ENCODE measurements around the gene TBC1D1.
A peak's percentile ranks its signal among the peaks of the same experiment; 100 is the strongest.

The TBC1D1 gene

DNA sequence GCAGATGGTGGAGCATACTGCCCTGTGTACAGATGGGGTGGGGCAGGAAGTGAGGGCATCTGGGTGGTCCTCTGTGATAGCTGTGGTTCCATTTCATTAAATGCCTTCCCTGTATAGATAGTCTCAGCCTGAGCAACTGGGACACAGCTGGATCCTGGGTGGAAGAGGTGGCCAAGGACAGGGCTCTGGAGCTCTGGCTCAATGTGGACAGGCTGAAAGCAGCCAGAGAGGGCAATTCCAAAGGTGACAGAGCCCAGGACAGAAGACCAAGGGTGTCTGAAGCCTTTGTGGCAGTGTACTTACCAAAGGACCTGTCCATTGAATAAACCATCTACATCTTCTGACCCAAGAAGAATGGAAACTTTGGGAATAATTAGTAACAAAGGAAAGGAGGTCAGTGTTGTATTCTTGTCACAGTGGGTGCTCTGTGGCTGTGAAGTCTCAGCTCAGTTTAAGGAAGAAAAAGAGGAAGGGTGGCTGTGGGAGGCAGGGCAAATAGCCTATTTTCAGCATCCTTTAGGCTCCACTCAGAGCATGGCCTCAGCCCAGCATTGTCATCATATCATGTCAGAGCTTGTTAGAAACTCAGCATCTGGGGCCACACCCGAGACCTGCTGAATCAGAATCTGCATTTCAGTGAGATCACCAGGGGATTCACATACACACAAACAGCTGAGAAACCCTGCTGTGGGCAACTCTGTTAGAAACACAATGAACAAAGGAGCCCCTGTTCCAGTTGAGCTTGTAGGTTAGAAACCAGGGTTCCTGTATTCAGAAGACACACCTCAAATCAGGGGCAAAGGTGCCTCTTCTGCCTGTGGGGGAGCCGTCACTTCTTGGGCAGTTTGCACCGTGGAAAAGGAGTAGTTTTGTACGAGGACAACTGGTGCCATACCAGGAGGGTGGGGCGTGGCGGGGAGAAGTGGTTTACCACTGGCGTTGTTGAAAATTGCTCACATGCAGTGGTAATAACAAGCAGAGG lies 237.9 kb downstream of the TBC1D1 start:
- WGBS, 2 experiments (ENCODE audit: insufficient coverage in 2 of 2): 59 to 76% methylated on average over 5 to 7 of the region's 7 CpGs
- Histone ChIP-seq H3K4me1 (ENCODE audit: control insufficient read depth, insufficient read depth, low read length, poor library complexity, severe bottlenecking) (peaks cover 35% of the 10 kb centered on the region), H3K27ac (ENCODE audit: low read depth, low read length, severe bottlenecking) (peak overlapping the region; percentile 11)

DNA sequence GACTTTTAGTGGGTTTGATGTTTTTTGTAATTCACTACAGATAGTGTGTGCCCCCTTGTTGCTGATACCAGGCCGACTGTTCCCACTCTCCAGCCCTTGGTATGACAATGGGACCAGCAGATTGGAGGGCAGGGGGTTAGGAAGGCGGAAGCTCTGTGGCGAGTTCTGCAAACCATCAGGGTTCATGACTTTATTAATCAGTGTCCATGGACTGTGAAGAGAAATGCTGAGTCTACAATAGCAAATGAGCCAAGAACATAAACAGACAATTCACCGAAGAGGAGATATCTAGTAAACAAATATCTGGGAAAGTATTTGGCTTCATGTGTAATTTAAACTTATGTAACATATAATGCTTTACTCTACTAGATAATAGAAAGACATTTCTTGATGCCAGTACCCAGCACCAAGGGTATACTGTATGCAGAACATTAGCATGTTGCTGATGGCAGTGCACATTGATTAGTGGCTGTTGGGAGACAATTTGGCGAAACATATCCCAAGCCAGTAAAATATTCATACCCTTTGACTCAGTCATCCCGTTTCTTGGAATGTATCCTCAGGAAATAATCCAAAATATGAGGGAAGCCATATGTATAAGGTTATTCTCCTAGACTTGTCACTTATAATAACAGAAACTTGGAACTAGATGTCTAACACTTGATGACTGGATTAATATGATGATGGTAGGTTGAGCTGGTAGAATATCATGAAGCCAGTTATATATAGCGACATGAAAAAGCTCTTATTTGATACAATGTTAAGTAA lies 238.8 kb downstream of the TBC1D1 start:
- Histone ChIP-seq H3K4me3 (ENCODE audit: extremely low read depth, insufficient read depth, low read length, poor library complexity, severe bottlenecking) (no peak overlapping the region), H3K27ac (ENCODE audit: low read depth, low read length, severe bottlenecking) (peak overlapping the region; percentile 11), H3K36me3 (ENCODE audit: control insufficient read depth, insufficient read depth, low read length) (peaks cover 50% of the 10 kb centered on the region), H3K9me3 (ENCODE audit: control insufficient read depth, low read length) (no peaks in the 10 kb centered on the region), H3K4me1 (ENCODE audit: control insufficient read depth, insufficient read depth, low read length, poor library complexity, severe bottlenecking) (peaks cover 39% of the 10 kb centered on the region)
- 85 to 96% methylated on average over 4 of the region's 7 CpGs for WGBS, 2 experiments (ENCODE audit: insufficient coverage in 2 of 2)

More for the DNA sequence above, 237.9 kb downstream of the TBC1D1 start:
- Histone ChIP-seq H3K4me3 (ENCODE audit: extremely low read depth, insufficient read depth, low read length, poor library complexity, severe bottlenecking) (no peak overlapping the region), H3K36me3 (ENCODE audit: control insufficient read depth, insufficient read depth, low read length) (peaks cover 43% of the 10 kb centered on the region), H3K9me3 (ENCODE audit: control insufficient read depth, low read length) (no peaks in the 10 kb centered on the region)

DNA sequence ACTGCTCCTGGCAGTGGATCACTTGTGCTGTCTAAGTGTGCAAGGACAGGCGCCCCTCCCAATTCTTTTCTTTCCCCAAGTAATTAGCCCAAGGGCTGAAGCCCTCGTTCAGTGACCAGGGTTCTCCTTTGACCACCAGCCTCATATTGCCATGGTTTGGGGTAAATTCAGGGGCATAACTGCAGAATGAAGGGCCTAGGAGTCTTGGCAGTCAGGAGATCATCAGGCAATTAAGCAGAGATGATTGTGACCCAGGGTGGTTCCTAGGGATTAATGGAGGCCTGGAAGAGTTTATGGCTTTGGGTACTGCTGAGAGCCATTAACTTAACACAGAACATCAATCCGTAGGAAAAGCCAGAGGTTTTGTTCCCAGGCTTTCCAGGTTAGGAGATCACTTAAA lies 240.0 kb downstream of the TBC1D1 start:
- Histone ChIP-seq H3K4me3 (ENCODE audit: extremely low read depth, insufficient read depth, low read length, poor library complexity, severe bottlenecking) (no peak overlapping the region), H3K9me3 (ENCODE audit: control insufficient read depth, low read length) (no peaks in the 10 kb centered on the region), H3K36me3 (ENCODE audit: control insufficient read depth, insufficient read depth, low read length) (peaks cover 42% of the 10 kb centered on the region), H3K27ac (ENCODE audit: low read depth, low read length, severe bottlenecking) (peak overlapping the region; percentile 95), H3K4me1 (ENCODE audit: control insufficient read depth, insufficient read depth, low read length, poor library complexity, severe bottlenecking) (peaks cover 39% of the 10 kb centered on the region)
- WGBS, 2 experiments (ENCODE audit: insufficient coverage in 2 of 2): 78% methylated on average over 1 of the region's 3 CpGs; no CpG with 5 or more reads in 1 of the 2 experiments

DNA sequence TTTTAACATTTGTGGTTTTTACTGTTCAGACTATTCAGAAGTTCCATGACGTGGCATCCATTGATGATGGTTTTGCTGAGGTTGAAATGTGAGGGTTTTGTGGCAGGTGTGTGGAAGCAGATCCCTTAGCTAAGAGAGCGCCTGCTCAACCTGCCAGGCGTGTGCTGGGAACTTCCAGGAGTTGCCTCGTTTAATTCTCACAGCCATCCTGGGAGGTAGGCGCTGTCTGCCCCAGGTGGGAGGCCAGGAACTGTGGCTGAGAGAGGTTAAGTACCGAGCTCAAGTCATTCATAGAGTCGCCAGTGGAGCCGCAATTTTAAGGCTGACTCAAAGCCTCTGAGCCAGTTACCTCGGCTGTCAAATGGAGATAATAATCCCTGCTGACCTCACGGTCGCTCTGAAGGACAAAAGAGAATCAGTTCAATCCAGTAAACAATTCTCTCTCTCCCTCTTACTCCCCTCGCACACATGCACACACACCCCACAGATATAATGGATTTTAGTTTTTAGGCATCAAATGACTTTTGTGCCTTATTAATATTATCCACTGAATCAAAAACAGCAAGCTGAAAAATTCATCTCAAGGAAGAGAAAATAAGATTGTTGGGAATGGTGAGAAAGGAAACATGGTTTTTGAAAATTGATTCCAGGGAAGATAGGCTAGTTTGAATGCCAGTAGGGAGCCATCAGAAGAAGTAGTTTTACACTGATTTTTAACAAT lies 240.6 kb downstream of the TBC1D1 start:
- no peaks in the 10 kb centered on the region for H3K9me3 ChIP-seq (ENCODE audit: control insufficient read depth, low read length)
- H3K4me3 ChIP-seq (ENCODE audit: extremely low read depth, insufficient read depth, low read length, poor library complexity, severe bottlenecking): no peak overlapping the region
- H3K4me1 ChIP-seq (ENCODE audit: control insufficient read depth, insufficient read depth, low read length, poor library complexity, severe bottlenecking): peaks cover 39% of the 10 kb centered on the region
- H3K36me3 ChIP-seq (ENCODE audit: control insufficient read depth, insufficient read depth, low read length): peaks cover 42% of the 10 kb centered on the region
- H3K27ac ChIP-seq (ENCODE audit: low read depth, low read length, severe bottlenecking): peak overlapping the region; percentile 95
- 33 to 46% methylated on average over 8 to 9 of the region's 12 CpGs for WGBS, 2 experiments (ENCODE audit: insufficient coverage in 2 of 2)

DNA sequence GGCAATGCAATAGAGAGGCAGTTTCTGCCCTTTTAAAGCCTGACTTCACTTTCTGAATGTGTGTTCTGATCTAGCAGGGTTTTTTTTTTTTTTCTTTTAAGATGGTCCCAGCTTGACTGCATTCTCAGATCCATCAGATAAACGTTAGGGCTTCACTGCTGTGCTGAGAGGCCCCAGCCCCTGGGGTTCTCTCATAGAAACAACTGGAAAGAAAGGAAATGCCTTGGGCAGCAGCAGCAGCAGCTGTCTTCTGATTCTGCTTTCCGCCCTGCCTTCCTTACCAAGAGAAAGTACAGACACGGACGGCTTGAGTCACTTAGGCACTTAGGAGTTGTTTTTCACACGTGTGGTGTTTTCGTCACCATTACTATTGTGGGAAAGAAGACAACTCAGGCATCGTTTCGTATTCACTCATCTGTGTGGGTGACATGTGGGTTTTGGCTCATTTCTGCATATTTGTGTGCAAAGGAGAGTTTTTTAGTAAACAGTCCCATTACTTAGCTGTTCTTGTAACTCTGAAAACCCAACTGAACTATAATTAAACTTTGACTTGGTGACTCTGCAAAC lies 241.3 kb downstream of the TBC1D1 start:
- 0 to 37% methylated on average over 1 to 7 of the region's 8 CpGs for WGBS, 2 experiments (ENCODE audit: insufficient coverage in 2 of 2)
- no peak overlapping the region for H3K4me3 ChIP-seq (ENCODE audit: extremely low read depth, insufficient read depth, low read length, poor library complexity, severe bottlenecking)
- peaks cover 39% of the 10 kb centered on the region for H3K4me1 ChIP-seq (ENCODE audit: control insufficient read depth, insufficient read depth, low read length, poor library complexity, severe bottlenecking)
- H3K36me3 ChIP-seq (ENCODE audit: control insufficient read depth, insufficient read depth, low read length): peaks cover 42% of the 10 kb centered on the region
- peak overlapping the region; percentile 95 for H3K27ac ChIP-seq (ENCODE audit: low read depth, low read length, severe bottlenecking)
- no peaks in the 10 kb centered on the region for H3K9me3 ChIP-seq (ENCODE audit: control insufficient read depth, low read length)

DNA sequence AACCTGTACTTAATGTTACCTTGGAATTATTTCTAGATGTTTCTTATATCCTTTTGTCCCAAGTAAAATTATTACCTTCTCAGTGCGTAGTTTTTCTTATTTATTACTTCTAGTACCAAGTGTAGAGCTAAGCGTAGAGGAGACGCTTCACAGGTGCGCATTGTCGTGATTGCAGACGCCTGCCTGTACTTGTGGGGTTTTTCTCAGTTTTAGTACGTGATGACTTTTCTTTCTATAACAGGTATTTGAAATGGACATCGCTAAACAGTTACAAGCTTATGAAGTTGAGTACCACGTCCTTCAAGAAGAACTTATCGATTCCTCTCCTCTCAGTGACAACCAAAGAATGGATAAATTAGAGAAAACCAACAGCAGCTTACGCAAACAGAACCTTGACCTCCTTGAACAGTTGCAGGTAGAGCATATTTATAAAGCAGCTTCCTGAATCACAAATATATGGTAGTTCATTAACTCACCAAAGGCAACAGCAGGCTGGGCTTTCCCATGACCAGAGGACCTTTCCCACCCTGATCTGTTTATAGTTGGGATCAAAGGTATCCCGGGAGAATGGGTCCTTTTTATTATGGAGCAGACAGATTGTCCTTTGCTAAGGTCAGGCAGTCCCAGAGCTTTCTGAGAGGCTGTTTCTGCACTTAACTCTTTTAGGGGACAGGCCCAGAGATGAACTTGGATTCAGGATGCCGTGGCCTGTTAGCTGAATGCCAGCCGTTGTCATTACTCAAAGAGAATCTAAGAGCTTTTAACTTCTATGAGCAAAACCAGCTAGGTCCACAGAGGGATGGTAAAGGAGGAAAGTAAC lies 242.2 kb downstream of the TBC1D1 start:
- WGBS, 2 experiments (ENCODE audit: insufficient coverage in 2 of 2): 87 to 92% methylated on average over 3 to 9 of the region's 14 CpGs
- peaks cover 43% of the 10 kb centered on the region for H3K36me3 ChIP-seq (ENCODE audit: control insufficient read depth, insufficient read depth, low read length)
- H3K27ac ChIP-seq (ENCODE audit: low read depth, low read length, severe bottlenecking): no peak overlapping the region
- peaks cover 39% of the 10 kb centered on the region for H3K4me1 ChIP-seq (ENCODE audit: control insufficient read depth, insufficient read depth, low read length, poor library complexity, severe bottlenecking)
- no peaks in the 10 kb centered on the region for H3K9me3 ChIP-seq (ENCODE audit: control insufficient read depth, low read length)
- no peak overlapping the region for H3K4me3 ChIP-seq (ENCODE audit: extremely low read depth, insufficient read depth, low read length, poor library complexity, severe bottlenecking)

DNA sequence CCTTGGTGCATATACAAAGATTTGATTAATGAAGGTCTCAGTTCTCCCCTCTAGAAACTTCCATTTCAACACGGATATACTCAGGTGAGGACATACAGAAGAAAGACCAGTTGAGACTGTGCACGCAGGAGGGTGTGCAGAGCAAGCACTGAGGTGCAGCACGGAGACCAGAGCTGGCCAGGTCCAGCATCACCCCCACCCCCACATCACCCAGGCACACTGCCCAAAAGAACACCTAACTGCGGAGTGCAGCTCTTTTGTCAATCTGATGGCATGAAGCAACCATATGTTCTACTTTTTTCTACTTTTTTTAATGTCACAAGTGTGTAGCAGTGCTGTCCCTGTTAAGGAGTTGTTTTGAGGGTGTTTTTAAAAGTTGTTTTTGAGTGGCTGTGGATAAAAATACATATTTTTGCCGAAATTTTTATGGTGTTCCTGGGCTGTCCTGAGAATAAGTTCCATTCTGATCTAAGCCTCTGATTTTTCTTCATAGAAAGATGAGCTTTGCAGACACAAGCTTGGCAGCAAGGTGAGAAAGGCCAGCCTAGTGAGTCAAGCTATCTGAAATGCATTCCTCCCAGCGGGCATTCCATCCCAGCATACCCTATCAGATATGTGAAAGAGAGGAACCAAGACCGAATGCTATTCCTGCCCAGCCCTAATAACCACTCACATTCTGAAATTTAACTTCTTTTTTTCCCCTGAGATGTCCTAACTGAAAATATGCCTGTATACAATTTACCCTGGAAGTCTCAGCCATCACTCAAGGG lies 243.0 kb downstream of the TBC1D1 start:
- Histone ChIP-seq H3K4me1 (ENCODE audit: control insufficient read depth, insufficient read depth, low read length, poor library complexity, severe bottlenecking) (peaks cover 32% of the 10 kb centered on the region), H3K4me3 (ENCODE audit: extremely low read depth, insufficient read depth, low read length, poor library complexity, severe bottlenecking) (no peak overlapping the region), H3K27ac (ENCODE audit: low read depth, low read length, severe bottlenecking) (no peak overlapping the region), H3K36me3 (ENCODE audit: control insufficient read depth, insufficient read depth, low read length) (peaks cover 49% of the 10 kb centered on the region), H3K9me3 (ENCODE audit: control insufficient read depth, low read length) (no peaks in the 10 kb centered on the region)
- 96 to 100% methylated on average over 2 to 4 of the region's 7 CpGs for WGBS, 2 experiments (ENCODE audit: insufficient coverage in 2 of 2)

DNA sequence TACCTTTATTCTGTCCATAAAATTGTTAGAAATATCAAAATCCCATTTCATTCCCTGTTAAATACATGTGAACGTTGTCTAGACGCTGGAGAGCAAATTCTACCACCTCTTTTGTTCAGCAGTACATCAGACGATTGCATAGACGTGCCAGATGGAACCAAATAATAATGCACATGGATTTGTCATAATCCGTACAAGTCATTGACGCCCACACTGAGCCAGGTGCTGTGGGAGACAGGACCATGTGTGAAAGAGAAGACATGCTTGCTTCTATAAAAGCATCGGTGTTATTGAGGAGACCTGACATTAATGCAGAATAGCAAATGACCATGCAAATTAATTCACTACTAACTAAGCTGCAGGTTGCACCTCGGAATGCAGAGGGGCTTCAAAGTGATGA lies 244.3 kb downstream of the TBC1D1 start:
- peaks cover 59% of the 10 kb centered on the region for H3K36me3 ChIP-seq (ENCODE audit: control insufficient read depth, insufficient read depth, low read length)
- H3K4me1 ChIP-seq (ENCODE audit: control insufficient read depth, insufficient read depth, low read length, poor library complexity, severe bottlenecking): peaks cover 31% of the 10 kb centered on the region
- no peaks in the 10 kb centered on the region for H3K9me3 ChIP-seq (ENCODE audit: control insufficient read depth, low read length)
- H3K27ac ChIP-seq (ENCODE audit: low read depth, low read length, severe bottlenecking): no peak overlapping the region
- no peak overlapping the region for H3K4me3 ChIP-seq (ENCODE audit: extremely low read depth, insufficient read depth, low read length, poor library complexity, severe bottlenecking)
- 95 to 100% methylated on average over 7 of the region's 8 CpGs for WGBS, 2 experiments (ENCODE audit: insufficient coverage in 2 of 2)

DNA sequence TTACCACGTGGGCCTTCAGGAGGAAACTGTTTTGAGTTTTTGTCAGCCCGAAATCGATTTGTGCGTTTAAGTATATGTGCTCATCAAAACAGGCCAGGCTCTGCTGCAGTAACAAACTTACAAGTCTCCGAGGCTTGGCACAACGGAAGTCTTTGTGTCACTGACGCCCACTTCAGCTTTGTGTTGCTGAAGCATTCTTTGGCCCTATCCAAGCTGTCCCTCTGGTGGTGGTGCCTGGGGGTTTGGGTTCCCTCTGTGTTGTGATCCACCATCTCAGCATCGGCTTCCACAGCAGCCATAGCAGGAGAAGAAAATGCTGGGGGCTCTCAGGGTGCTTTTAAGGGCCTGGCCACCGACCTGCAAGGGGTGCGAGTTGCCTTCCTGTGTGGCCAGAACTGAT lies 245.7 kb downstream of the TBC1D1 start:
- Histone ChIP-seq H3K27ac (ENCODE audit: low read depth, low read length, severe bottlenecking) (no peak overlapping the region), H3K9me3 (ENCODE audit: control insufficient read depth, low read length) (no peaks in the 10 kb centered on the region), H3K36me3 (ENCODE audit: control insufficient read depth, insufficient read depth, low read length) (peaks cover 59% of the 10 kb centered on the region), H3K4me3 (ENCODE audit: extremely low read depth, insufficient read depth, low read length, poor library complexity, severe bottlenecking) (no peak overlapping the region), H3K4me1 (ENCODE audit: control insufficient read depth, insufficient read depth, low read length, poor library complexity, severe bottlenecking) (peaks cover 19% of the 10 kb centered on the region)
- 91 to 94% methylated on average over 10 of the region's 10 CpGs for WGBS, 2 experiments (ENCODE audit: insufficient coverage in 2 of 2)
